ENCODE measurements around the gene CLCN5. TPM values are rescaled to one million over a fixed set of nuclear protein-coding genes. Genes with fewer than 3 reads are reported as not detected.

CLCN5 gene
- total RNA-seq, 4 donors from 2014 or later: 2.7 to 4.4 (median 3.6) TPM

- Histone ChIP-seq H3K4me1 (no peaks in the 10 kb centered on the region), H3K9me3 (no peaks in the 10 kb centered on the region), H3K4me3 (no peak overlapping the region), H3K36me3 (no peaks in the 10 kb centered on the region), H3K27ac (replicated peaks in 1 of 4) (no peak overlapping the region), H3K27me3 (no peaks in the 10 kb centered on the region)
- intact Hi-C loops (cut with DNase I): no loop called here
- WGBS: 22% methylated on average over 1 of the region's 1 CpG
- no peak for TF ChIP-seq POLR2A (IDR thresholded peaks at IDR 0.05; ENCODE audit: low read depth)
- no peak for TF ChIP-seq EP300 (IDR thresholded peaks at IDR 0.05)
- DNase-seq (ENCODE audit: extremely low spot score): no peak
Observed at GRCh38 chrX:49930039-49930438, 7.6 kb downstream of the CLCN5 start.

GRCh38 chrX:49932791-49933190, 10.4 kb downstream of the CLCN5 start:
- H3K4me3 ChIP-seq: no peak overlapping the region
- no peaks in the 10 kb centered on the region for H3K4me1 ChIP-seq
- DNase-seq (ENCODE audit: extremely low spot score): no peak
- WGBS: 78% methylated on average over 2 of the region's 2 CpGs
- TF ChIP-seq POLR2AphosphoS5 (IDR thresholded peaks at IDR 0.05) (no peak), CTCF (IDR thresholded peaks at IDR 0.05) (no peak), POLR2A (IDR thresholded peaks at IDR 0.05; ENCODE audit: low read depth) (no peak), EP300 (IDR thresholded peaks at IDR 0.05) (no peak)
- intact Hi-C loops (cut with DNase I): no loop called here
- H3K27me3 ChIP-seq: no peaks in the 10 kb centered on the region
- no peak overlapping the region for H3K27ac ChIP-seq (replicated peaks in 1 of 4)
- no peaks in the 10 kb centered on the region for H3K36me3 ChIP-seq
- no peaks in the 10 kb centered on the region for H3K9me3 ChIP-seq

- TF ChIP-seq POLR2AphosphoS5 (IDR thresholded peaks at IDR 0.05) (no peak), EP300 (IDR thresholded peaks at IDR 0.05) (no peak), POLR2A (IDR thresholded peaks at IDR 0.05; ENCODE audit: low read depth) (no peak), CTCF (IDR thresholded peaks at IDR 0.05) (no peak)
- H3K27me3 ChIP-seq: no peaks in the 10 kb centered on the region
- no peak overlapping the region for H3K27ac ChIP-seq (replicated peaks in 1 of 4)
- no peak overlapping the region for H3K4me3 ChIP-seq
- DNase-seq (ENCODE audit: extremely low spot score): no peak
- intact Hi-C loops (cut with DNase I): no loop called here
- no peaks in the 10 kb centered on the region for H3K36me3 ChIP-seq
- WGBS: 72% methylated on average over 3 of the region's 3 CpGs
- H3K4me1 ChIP-seq: no peaks in the 10 kb centered on the region
- H3K9me3 ChIP-seq: no peaks in the 10 kb centered on the region
Observed at GRCh38 chrX:49934148-49934547, 11.8 kb downstream of the CLCN5 start.

GRCh38 chrX:49934729-49935128, 12.3 kb downstream of the CLCN5 start:
- Histone ChIP-seq H3K9me3 (no peaks in the 10 kb centered on the region), H3K4me3 (no peak overlapping the region), H3K4me1 (no peaks in the 10 kb centered on the region), H3K27ac (replicated peaks in 1 of 4) (no peak overlapping the region), H3K27me3 (no peaks in the 10 kb centered on the region), H3K36me3 (no peaks in the 10 kb centered on the region)
- TF ChIP-seq CTCF (IDR thresholded peaks at IDR 0.05): no peak
- no peak for TF ChIP-seq POLR2A (IDR thresholded peaks at IDR 0.05; ENCODE audit: low read depth)
- TF ChIP-seq EP300 (IDR thresholded peaks at IDR 0.05): no peak
- TF ChIP-seq POLR2AphosphoS5 (IDR thresholded peaks at IDR 0.05): no peak
- WGBS: 67% methylated on average over 3 of the region's 3 CpGs
- DNase-seq (ENCODE audit: extremely low spot score): no peak
- intact Hi-C loops (cut with DNase I): no loop called here

- intact Hi-C loops (cut with DNase I): no loop called here
- H3K36me3 ChIP-seq: no peaks in the 10 kb centered on the region
- no peaks in the 10 kb centered on the region for H3K4me1 ChIP-seq
- H3K4me3 ChIP-seq: no peak overlapping the region
- H3K27ac ChIP-seq (replicated peaks in 1 of 4): no peak overlapping the region
- no peaks in the 10 kb centered on the region for H3K27me3 ChIP-seq
- H3K9me3 ChIP-seq: no peaks in the 10 kb centered on the region
- DNase-seq (ENCODE audit: extremely low spot score): no peak
- TF ChIP-seq CTCF (IDR thresholded peaks at IDR 0.05) (no peak), POLR2AphosphoS5 (IDR thresholded peaks at IDR 0.05) (no peak)
- WGBS: 56% methylated on average over 2 of the region's 2 CpGs
Observed at GRCh38 chrX:49947781-49948180, 25.4 kb downstream of the CLCN5 start.

Measured in esophagus muscularis mucosa (tissue), 4 donors.